Measurements from ENCODE around the gene ATXN1.

Gene ATXN1

DNA sequence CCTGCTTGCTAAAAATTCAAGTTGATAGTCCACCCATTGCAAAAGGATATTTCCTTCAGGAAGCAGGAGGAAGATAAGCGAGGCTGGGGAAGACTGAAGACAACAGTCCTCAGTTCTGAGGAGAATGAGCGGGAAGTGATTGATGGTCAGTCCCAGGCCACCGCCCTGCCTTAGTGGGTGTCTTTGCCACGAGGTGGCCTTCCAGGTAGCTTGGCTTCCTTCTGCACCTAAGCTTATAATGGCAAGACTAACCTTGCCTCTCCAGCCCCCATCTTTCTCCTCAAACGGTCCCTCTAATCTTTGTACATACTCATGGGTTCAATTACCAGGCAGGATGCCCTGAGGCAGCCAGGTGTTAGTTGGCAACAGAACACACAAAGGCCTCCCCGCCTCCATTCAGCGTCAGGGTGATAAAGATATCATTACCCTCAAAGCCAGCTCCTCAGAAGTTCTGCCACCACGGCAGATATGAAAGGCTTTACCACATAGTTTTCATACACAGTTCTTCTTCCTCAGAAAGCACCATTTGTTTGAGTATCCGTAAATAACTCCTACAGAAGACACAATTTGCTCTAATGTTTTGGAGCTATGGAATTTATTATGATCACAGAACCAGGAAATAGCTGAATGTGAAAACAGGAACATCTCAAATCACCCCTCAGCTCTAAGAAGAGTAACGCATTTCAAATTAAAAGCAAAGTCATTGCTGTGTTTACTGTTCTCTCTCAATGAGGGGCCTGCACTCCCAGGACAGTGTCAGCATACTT is 249.4 kb downstream of the ATXN1 start:
- Histone ChIP-seq H3K79me2 (ENCODE audit: insufficient read depth, low read length) (no peaks in the 10 kb centered on the region), H3K4me3 (ENCODE audit: low read length, poor library complexity, severe bottlenecking) (no peak overlapping the region), H3K36me3 (ENCODE audit: insufficient read depth, low read length) (no peaks in the 10 kb centered on the region), H3K4me1 (ENCODE audit: insufficient read depth, low read length, poor library complexity, severe bottlenecking) (peaks cover 31% of the 10 kb centered on the region), H3K9me3 (ENCODE audit: insufficient read depth, low read depth, low read length) (no peaks in the 10 kb centered on the region), H3K9me2 (replicated peaks; ENCODE audit: low read depth, low read length) (no peaks in the 10 kb centered on the region), H4K20me1 (ENCODE audit: insufficient read depth, low read length, poor library complexity, severe bottlenecking) (no peaks in the 10 kb centered on the region), H3K27me3 (ENCODE audit: insufficient read depth, low read length, poor library complexity, severe bottlenecking) (no peaks in the 10 kb centered on the region), H3K9ac (ENCODE audit: low read depth, low read length, poor library complexity, severe bottlenecking) (no peak overlapping the region), H2AFZ (ENCODE audit: low read length) (no peak overlapping the region), H3K4me2 (ENCODE audit: low read depth, low read length, poor library complexity, severe bottlenecking) (peak overlapping the region; percentile 28), H3F3A (ENCODE audit: low read depth) (no peaks in the 10 kb centered on the region)
- TF ChIP-seq EZH2phosphoT487 (IDR thresholded peaks at IDR 0.05; ENCODE audit: borderline replicate concordance): no peak
- TF ChIP-seq, protein P1, sequence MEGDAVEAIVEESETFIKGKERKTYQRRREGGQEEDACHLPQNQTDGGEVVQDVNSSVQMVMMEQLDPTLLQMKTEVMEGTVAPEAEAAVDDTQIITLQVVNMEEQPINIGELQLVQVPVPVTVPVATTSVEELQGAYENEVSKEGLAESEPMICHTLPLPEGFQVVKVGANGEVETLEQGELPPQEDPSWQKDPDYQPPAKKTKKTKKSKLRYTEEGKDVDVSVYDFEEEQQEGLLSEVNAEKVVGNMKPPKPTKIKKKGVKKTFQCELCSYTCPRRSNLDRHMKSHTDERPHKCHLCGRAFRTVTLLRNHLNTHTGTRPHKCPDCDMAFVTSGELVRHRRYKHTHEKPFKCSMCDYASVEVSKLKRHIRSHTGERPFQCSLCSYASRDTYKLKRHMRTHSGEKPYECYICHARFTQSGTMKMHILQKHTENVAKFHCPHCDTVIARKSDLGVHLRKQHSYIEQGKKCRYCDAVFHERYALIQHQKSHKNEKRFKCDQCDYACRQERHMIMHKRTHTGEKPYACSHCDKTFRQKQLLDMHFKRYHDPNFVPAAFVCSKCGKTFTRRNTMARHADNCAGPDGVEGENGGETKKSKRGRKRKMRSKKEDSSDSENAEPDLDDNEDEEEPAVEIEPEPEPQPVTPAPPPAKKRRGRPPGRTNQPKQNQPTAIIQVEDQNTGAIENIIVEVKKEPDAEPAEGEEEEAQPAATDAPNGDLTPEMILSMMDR (conservative IDR thresholded peaks at IDR 0.05; ENCODE audit: low read length): no peak

DNA sequence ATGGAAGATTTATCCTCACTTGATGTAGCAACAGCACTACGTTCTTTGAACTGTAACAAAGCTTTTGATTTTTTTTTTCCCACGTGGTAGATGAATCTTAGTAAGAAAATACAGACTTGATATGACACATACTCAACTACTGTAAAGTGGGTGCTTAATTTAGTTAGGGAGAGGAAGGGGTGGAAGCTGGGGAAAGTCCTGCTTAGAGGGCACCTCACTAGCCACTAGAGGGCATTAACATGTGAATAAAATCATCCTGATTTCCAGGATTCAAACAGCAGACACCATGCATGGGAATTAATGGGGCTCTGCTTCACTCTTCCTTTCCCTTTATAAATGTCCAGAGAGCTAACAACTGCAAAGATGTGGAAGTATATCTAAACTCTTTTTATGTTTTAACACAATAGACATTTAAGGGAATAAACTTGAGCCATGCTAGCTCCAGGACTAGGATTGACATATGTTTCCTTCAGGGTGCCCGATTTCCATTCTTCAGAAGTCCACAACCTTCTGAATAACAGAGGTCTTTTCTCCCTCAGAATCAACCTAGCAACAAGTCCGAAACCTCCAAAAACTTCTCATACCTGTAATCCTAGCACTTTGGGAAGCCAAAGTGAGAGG is 250.1 kb downstream of the ATXN1 start:
- peak overlapping the region; percentile 28 for H3K4me2 ChIP-seq (ENCODE audit: low read depth, low read length, poor library complexity, severe bottlenecking)

DNA sequence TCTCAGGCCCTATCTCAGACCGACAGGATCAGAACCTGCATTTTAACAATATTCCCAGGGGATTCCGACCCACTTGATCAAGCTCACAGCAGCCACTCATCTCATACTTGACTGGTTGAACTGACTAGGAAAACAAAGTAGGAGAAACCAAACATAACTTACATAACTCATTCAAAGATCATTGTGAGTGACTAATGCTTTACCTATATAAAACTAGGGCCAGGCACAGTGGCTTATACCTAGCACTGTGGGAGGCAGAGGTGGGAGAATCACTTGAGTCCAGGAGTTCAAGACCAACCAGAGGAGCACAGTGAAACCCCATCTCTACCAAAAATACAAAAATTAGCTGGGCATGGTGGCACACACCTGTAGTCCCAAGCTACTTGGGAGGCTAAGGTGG is 251.0 kb downstream of the ATXN1 start:
- TF ChIP-seq, protein P1 (conservative IDR thresholded peaks at IDR 0.05; ENCODE audit: low read length): no peak
- no peak for TF ChIP-seq EZH2phosphoT487 (IDR thresholded peaks at IDR 0.05; ENCODE audit: borderline replicate concordance)
- no peak overlapping the region for H3K9ac ChIP-seq (ENCODE audit: low read depth, low read length, poor library complexity, severe bottlenecking)
- no peaks in the 10 kb centered on the region for H3K9me3 ChIP-seq (ENCODE audit: insufficient read depth, low read depth, low read length)
- H3K4me2 ChIP-seq (ENCODE audit: low read depth, low read length, poor library complexity, severe bottlenecking): no peak overlapping the region
- no peak overlapping the region for H3K4me3 ChIP-seq (ENCODE audit: low read length, poor library complexity, severe bottlenecking)
- no peaks in the 10 kb centered on the region for H3K79me2 ChIP-seq (ENCODE audit: insufficient read depth, low read length)
- H4K20me1 ChIP-seq (ENCODE audit: insufficient read depth, low read length, poor library complexity, severe bottlenecking): no peaks in the 10 kb centered on the region
- H3K9me2 ChIP-seq (replicated peaks; ENCODE audit: low read depth, low read length): no peaks in the 10 kb centered on the region
- no peaks in the 10 kb centered on the region for H3K36me3 ChIP-seq (ENCODE audit: insufficient read depth, low read length)
- H3F3A ChIP-seq (ENCODE audit: low read depth): no peaks in the 10 kb centered on the region
- peaks cover 38% of the 10 kb centered on the region for H3K4me1 ChIP-seq (ENCODE audit: insufficient read depth, low read length, poor library complexity, severe bottlenecking)
- H2AFZ ChIP-seq (ENCODE audit: low read length): no peak overlapping the region
- no peaks in the 10 kb centered on the region for H3K27me3 ChIP-seq (ENCODE audit: insufficient read depth, low read length, poor library complexity, severe bottlenecking)

More for the DNA sequence above, 250.1 kb downstream of the ATXN1 start:
- no peak overlapping the region for H2AFZ ChIP-seq (ENCODE audit: low read length)
- H3K27me3 ChIP-seq (ENCODE audit: insufficient read depth, low read length, poor library complexity, severe bottlenecking): no peaks in the 10 kb centered on the region
- H3K36me3 ChIP-seq (ENCODE audit: insufficient read depth, low read length): no peaks in the 10 kb centered on the region
- no peaks in the 10 kb centered on the region for H3F3A ChIP-seq (ENCODE audit: low read depth)
- H3K79me2 ChIP-seq (ENCODE audit: insufficient read depth, low read length): no peaks in the 10 kb centered on the region
- H3K4me3 ChIP-seq (ENCODE audit: low read length, poor library complexity, severe bottlenecking): no peak overlapping the region
- no peaks in the 10 kb centered on the region for H4K20me1 ChIP-seq (ENCODE audit: insufficient read depth, low read length, poor library complexity, severe bottlenecking)
- peaks cover 31% of the 10 kb centered on the region for H3K4me1 ChIP-seq (ENCODE audit: insufficient read depth, low read length, poor library complexity, severe bottlenecking)
- H3K9me3 ChIP-seq (ENCODE audit: insufficient read depth, low read depth, low read length): no peaks in the 10 kb centered on the region
- no peak overlapping the region for H3K9ac ChIP-seq (ENCODE audit: low read depth, low read length, poor library complexity, severe bottlenecking)
- H3K9me2 ChIP-seq (replicated peaks; ENCODE audit: low read depth, low read length): no peaks in the 10 kb centered on the region
- no peak for TF ChIP-seq EZH2phosphoT487 (IDR thresholded peaks at IDR 0.05; ENCODE audit: borderline replicate concordance)
- TF ChIP-seq, protein P1 (conservative IDR thresholded peaks at IDR 0.05; ENCODE audit: low read length): peak; percentile 81

All from Loucy (cell line).